Neural progenitor cell (in vitro differentiated cells): ENCODE data around the gene DSCAML1.

Experiments
- CTCF ChIP-seq: fragments of 200-600 bp; sonication (generic); IDR thresholded peaks from 2 replicates; pipeline ENCODE4 v1.5.1; 2017; ENCODE audit warnings: antibody characterized with exemption, mild to moderate bottlenecking
- EZH2 ChIP-seq: fragments of 200-600 bp; sonication (generic); IDR thresholded peaks from 2 replicates; pipeline ENCODE4 v1.6.1; 2017; ENCODE audit warnings: antibody characterized with exemption, mild to moderate bottlenecking, moderate library complexity

GRCh38 chr11:117832511-117832910 lies 35.5 kb upstream of the DSCAML1 start:
- no peak for TF ChIP-seq CTCF
- no peak for TF ChIP-seq EZH2
